ENCODE data around the gene OTOG. TPM values are rescaled to one million over a fixed set of nuclear protein-coding genes. Genes with fewer than 3 reads are reported as not detected.

Gene OTOG
- total RNA-seq, 1 experiment from 2014 or later: not detected

DNA sequence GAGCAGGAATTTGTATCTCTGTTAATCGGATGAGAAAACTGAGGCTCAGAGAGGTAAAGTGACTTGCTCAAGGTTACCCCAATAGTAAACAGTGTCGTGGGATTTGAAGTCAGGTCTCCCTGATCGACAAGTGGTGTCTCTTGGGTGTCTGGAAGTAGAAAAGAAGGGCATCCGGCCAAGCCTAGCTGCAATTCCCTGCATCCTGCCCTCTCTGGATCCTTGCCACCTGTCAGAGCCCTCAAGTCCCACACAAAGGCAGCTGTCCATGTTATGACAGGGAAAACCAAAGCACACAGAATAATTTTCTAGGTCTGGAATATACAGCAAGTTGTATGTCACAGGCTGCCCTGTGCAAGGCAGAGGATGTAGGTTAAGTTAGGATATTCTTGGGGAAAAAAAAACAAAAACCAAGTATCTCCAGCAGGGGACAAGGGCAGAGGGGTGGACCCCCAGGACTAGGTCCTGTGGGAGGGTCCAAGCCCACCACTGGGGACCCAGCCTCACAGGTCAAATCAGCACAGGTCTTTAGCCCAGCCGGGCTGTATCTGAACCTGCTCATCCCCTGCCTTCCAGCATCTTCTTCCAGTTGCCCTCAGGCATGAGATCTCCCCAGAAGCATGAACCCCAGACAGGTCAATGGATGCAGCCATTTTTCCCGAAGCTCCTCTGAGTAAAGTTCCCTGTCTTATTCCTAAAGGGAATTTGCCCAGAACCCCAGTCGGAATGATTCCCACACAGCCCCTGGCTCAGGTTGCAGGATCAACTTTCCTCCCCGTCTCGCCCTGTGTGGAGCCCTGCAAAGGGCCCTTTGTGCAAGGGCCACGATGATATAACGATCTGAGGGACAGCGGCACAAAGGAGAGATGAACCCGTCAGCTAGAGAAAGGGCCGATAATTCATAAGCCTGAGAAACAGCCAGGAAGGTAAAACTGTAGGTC lies 17.9 kb upstream of the OTOG start:
- Histone ChIP-seq H3K9me3 (no peaks in the 10 kb centered on the region), H3K36me3 (no peaks in the 10 kb centered on the region), H3K4me3 (no peak overlapping the region), H3K27me3 (no peaks in the 10 kb centered on the region)
- DNase-seq: no peak

DNA sequence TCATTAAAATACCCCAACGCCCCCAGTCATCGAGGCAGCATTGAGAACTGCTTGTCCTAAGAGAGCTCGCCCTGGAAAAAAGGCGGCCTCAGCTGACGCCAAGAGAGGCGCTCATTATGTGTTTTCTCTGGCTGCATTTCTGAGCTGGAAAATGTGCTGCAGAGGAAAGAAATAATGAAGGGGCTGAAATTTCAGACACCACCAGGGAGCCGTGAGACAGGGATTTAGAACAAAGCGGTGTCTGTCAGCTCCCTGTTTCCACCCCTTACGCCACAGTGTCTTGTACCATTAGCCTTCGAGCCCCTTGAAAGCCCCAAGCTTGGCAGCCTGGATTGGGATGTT lies 17.2 kb upstream of the OTOG start:
- H3K27me3 ChIP-seq: no peaks in the 10 kb centered on the region
- no peaks in the 10 kb centered on the region for H3K36me3 ChIP-seq
- no peaks in the 10 kb centered on the region for H3K9me3 ChIP-seq
- no peak for DNase-seq
- no peak overlapping the region for H3K4me3 ChIP-seq

DNA sequence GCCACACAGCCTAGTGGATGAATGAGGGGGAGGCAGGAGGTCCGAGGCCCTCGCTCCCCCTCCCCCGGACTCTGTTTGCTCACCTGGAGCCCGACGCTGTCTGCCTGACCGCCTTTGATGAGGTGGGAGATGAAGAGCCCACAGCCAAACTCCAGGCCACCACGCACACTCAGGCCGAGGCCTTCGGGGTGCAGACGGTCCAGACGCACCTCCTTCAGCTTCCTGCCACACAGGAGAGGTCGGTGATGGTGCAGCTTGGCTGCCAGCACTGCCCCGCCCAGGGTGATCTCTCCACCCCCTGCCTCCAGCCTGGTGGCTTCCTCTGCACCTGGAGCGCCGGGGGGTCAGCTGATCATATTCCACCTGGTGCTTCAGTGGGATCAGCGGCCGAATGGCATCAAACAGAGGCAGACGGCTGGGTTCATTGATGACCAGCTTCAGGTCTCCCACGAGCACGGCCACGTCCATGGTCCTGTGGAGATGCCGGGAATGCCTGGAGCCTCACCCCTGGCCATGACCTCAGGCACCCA lies 15.9 kb upstream of the OTOG start:
- H3K27me3 ChIP-seq: no peaks in the 10 kb centered on the region
- H3K4me3 ChIP-seq: no peak overlapping the region
- no peaks in the 10 kb centered on the region for H3K9me3 ChIP-seq
- H3K36me3 ChIP-seq: no peaks in the 10 kb centered on the region
- DNase-seq: no peak

DNA sequence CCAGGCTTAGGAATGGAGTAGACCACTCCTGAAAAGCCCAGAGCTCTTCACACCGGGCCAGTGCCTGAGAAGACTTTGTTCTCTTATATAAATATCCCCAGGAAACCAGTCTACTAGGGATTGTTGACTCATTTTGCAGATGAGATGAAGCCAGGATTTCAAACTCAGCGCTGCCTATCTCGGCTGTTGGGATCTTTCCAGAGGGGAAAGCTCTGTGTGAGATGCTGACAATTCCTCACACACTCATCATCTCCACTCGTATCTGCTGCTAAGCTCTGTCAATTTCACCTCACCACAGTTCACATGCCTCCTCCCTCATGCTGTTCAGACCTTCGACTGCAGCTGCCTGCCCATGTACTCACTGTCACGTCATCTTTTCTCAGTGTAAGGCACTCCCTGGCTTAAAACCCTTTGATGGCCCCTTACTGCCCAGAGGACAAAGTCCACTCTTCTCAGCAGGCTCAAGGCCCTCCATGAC lies 15.4 kb upstream of the OTOG start:
- no peaks in the 10 kb centered on the region for H3K9me3 ChIP-seq
- no peak overlapping the region for H3K4me3 ChIP-seq
- no peaks in the 10 kb centered on the region for H3K36me3 ChIP-seq
- DNase-seq: peak; percentile 50
- H3K27me3 ChIP-seq: no peaks in the 10 kb centered on the region

DNA sequence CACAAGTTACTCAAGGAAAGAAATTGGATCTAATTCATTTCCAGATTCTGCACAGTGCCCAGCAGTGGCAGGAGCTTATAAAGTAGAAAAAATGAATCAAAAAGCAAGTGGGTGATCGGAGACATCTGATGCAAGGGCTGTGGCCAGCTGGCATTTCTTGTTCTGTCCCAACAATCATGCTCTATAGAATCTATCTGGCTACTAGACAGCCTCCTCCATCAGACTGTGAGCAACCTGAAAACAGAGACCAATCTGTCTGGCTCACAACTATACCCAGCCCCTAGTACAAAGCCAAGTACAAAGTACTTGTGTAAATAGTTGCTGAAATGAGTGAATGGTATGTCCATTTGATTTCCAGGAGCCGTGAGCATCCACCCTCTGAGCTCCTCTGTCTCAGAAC lies 14.3 kb upstream of the OTOG start:
- DNase-seq: no peak
- Histone ChIP-seq H3K36me3 (no peaks in the 10 kb centered on the region), H3K27me3 (no peaks in the 10 kb centered on the region), H3K4me3 (no peak overlapping the region), H3K9me3 (no peaks in the 10 kb centered on the region)

DNA sequence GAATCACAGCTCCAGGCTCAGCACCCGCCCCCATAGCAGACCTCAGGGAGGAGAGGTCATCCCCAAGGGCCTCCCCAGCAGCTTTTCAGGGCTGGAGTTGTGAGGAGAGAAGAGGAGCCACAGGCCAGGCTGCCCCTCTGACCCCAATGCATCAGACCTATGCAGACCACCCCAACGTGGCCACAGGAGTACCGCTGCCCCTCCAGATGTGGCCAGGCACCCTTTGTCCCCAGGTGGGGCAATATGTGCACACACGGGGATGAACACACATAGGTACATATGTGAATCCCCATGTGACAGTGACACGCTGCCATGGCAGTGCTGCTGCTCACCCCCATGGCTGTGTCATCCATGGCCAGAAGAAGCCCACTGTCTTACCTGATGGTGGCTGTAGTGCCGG lies 13.7 kb upstream of the OTOG start:
- H3K4me3 ChIP-seq: no peak overlapping the region
- no peaks in the 10 kb centered on the region for H3K9me3 ChIP-seq
- no peak for DNase-seq
- no peaks in the 10 kb centered on the region for H3K36me3 ChIP-seq
- no peaks in the 10 kb centered on the region for H3K27me3 ChIP-seq

DNA sequence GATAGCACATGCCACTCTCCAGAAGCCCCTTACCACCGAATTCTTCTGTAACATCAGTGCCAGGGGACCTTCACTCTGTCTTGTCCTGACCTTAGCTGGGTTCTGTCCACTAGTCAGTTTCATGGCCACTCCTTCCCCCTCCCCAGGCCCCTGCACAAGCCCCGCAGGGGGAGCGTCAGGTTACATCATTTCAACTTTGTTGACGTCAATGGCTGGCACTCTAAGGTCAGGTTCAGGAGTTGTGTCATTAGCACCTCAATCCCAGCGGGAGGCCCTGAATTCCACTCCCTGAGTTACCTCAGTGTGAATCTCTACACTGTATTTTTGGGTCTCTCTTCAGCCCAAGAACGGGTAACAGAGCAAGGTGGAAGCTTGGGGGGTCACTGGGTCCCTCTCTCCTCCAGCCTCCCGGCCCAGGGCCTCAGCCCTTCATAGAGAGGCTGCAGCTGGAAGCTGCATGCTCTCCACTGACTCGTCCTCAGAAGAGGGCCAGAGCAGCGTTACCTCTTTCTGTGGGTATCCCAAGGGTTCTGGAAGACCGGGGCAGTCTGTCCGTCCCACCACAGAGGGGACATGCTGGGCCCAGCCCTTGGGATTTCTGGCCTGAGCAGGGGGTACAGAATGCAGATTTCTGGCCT lies 13.2 kb upstream of the OTOG start:
- Histone ChIP-seq H3K27me3 (no peaks in the 10 kb centered on the region), H3K36me3 (no peaks in the 10 kb centered on the region), H3K4me3 (no peak overlapping the region), H3K9me3 (no peaks in the 10 kb centered on the region)
- no peak for DNase-seq

DNA sequence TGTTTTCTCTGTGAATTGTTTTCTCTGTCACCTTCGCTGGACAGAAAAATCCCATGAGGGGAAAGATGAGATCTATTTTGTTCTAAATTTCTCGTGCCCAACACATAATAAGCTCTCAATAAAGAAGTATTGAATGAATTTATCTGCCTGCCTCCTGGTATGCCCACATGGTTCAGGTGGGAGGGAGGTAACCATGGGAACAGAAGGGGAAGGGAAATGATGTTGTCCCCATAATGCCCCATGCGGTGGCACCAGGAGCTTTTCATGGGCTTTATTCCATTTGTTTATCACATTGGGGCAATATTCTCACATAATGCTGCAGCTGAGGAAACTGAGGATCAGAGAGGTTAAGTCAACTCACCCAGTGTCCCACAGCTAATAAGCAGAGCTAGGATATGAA lies 11.6 kb upstream of the OTOG start:
- DNase-seq: no peak
- Histone ChIP-seq H3K9me3 (no peaks in the 10 kb centered on the region), H3K27me3 (no peaks in the 10 kb centered on the region), H3K4me3 (no peak overlapping the region), H3K36me3 (no peaks in the 10 kb centered on the region)

DNA sequence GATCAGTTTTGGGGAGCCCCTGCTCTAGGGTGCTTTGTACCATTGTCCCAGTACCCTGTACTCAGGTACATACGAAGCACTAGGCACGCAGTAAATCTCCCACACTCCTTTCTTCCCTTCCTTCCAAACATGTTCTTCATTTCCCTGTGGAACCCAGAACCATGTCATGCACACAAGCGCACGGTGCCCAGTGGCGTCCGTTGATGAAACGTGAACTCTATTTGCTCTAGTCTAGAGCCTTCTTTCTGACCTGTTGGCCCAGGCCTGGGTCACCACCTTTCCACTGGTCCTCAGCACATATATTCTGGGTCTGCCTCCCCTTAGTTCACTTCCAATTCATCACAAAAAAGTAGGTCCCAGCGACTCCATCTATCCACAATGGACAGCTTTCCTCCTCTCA lies 9.8 kb upstream of the OTOG start:
- no peaks in the 10 kb centered on the region for H3K9me3 ChIP-seq
- no peak for DNase-seq
- H3K36me3 ChIP-seq: no peaks in the 10 kb centered on the region
- no peaks in the 10 kb centered on the region for H3K27me3 ChIP-seq
- no peak overlapping the region for H3K4me3 ChIP-seq

DNA sequence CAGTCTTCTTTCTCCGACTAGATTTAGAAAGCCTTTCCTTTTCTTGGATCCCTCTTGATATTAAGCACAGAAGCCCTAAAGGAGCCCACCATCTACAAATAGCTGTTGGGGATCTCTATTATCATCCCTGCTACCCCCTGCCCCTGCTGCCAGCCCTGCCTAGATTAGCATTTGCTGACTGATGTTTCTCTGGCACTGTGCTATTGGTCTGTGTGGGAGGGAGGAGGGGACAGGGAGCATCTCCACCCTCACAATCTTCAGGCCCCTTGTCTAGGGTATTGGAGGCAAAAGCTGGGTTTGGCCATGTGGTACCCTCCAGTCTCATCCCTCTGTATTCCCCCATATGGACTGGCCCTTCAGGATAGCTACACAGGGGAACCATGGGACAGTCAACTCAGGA lies 9.0 kb upstream of the OTOG start:
- Histone ChIP-seq H3K9me3 (no peaks in the 10 kb centered on the region), H3K4me3 (no peak overlapping the region), H3K36me3 (no peaks in the 10 kb centered on the region), H3K27me3 (no peaks in the 10 kb centered on the region)
- DNase-seq: no peak

DNA sequence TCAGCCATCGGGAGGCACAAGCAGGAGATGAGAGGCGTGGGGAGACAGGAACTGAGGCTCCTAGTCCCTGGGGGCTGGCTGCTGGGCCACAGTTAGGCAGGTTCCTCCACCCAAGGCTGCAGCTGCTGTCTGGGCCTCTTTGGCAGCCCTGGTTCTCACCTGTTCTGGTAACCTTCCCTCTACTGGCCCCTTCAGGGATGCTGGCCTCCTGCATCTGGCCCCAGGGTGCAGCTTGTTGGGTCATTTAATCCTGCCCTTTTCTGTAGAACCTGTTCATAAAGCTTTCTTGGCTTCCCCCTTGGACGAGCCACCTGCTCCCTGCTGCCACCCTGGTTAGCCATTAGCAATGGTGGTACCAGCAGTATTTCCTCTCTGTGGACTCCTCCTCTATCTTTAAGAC lies 8.3 kb upstream of the OTOG start:
- Histone ChIP-seq H3K27me3 (no peaks in the 10 kb centered on the region), H3K4me3 (no peak overlapping the region), H3K9me3 (no peaks in the 10 kb centered on the region), H3K36me3 (no peaks in the 10 kb centered on the region)
- DNase-seq: no peak

DNA sequence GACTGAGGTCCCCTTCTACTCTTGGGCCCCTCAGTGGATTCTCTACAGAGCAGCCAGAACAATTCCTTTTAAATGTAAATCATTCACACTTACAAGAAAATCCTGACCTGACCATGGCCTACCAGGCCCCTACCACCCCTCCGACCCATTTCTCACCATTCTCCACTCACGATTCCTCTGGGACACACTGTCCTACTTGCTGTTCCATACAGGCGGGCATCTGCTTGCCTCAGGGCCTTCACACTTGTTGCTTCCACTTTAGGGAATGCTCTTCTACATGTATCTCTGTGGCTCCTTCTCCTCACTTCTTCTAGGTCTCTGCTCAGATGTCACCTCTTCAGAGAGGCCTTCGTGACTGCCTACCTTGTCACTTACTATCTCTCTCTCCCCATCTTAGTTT lies 6.3 kb upstream of the OTOG start:
- DNase-seq: no peak
- Histone ChIP-seq H3K36me3 (no peaks in the 10 kb centered on the region), H3K9me3 (no peaks in the 10 kb centered on the region), H3K4me3 (no peak overlapping the region), H3K27me3 (no peaks in the 10 kb centered on the region)

DNA sequence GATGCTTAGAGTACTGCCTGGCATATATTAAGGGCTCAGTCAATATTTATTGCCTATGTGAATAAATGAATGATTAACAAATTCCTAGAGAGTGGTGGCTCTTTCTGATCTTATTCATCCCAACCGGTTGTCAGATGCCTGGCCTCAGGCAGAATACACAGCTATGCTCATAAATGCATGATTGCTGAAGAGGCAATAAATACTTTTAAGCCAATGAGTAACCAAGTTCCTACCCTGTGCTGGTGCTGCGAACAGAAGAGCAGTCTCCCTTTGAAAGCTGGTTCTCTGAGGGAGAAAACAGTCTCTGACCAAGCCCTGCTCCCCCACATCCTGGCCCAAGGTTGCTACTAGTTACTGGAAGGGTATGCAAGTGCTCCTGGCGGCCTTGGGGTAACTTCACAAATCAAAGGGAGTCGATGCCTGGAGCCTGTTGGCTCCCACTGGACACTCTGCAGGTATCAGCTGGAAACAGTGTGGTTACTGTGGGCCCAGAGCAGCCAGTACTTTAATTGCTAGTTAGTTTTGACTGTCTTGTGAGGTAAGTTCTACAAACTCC lies 5.7 kb upstream of the OTOG start:
- no peak for DNase-seq
- Histone ChIP-seq H3K4me3 (no peak overlapping the region), H3K9me3 (no peaks in the 10 kb centered on the region), H3K27me3 (no peaks in the 10 kb centered on the region), H3K36me3 (no peaks in the 10 kb centered on the region)

DNA sequence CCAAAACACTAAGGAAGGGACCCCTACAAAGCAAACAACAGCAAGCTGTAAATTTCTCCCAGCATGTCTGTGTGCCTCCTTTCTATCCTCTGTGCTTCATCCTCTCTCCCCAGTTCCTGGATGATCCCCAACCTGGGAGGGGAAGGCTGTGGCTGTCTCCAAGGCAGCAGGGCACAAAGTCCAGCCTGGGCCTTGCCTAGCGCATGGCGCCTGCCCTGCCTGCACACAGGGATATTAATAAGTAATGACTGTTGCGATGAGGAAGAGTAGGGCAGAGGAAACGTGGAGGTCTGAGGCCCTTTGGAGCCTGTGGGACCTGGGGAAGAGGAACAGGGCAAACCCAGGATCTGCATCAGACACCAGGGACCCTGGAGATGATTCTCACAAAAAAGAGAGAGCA lies 4.8 kb upstream of the OTOG start:
- Histone ChIP-seq H3K9me3 (no peaks in the 10 kb centered on the region), H3K36me3 (no peaks in the 10 kb centered on the region), H3K4me3 (no peak overlapping the region), H3K27me3 (no peaks in the 10 kb centered on the region)
- no peak for DNase-seq

DNA sequence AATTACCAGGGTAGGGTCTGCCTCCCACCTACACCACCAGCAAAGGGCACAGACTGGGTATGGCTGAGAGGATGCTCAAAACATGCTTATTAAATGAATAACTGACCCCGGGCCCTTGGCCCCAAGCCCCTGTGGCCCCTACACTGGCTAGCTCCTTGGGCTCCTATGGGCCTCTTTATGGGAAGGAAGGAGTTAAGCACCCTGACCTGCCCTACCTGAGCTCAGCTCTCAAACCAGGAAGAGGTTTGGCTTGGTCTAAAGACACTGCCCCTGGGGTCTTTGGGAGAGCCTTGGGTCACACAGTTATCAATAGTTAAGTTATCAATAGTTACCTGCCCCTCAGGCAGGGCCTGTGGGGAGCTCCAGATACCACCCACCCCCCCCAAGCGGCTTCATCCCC lies 4.0 kb upstream of the OTOG start:
- H3K9me3 ChIP-seq: no peaks in the 10 kb centered on the region
- no peaks in the 10 kb centered on the region for H3K27me3 ChIP-seq
- no peaks in the 10 kb centered on the region for H3K36me3 ChIP-seq
- no peak overlapping the region for H3K4me3 ChIP-seq
- DNase-seq: no peak

DNA sequence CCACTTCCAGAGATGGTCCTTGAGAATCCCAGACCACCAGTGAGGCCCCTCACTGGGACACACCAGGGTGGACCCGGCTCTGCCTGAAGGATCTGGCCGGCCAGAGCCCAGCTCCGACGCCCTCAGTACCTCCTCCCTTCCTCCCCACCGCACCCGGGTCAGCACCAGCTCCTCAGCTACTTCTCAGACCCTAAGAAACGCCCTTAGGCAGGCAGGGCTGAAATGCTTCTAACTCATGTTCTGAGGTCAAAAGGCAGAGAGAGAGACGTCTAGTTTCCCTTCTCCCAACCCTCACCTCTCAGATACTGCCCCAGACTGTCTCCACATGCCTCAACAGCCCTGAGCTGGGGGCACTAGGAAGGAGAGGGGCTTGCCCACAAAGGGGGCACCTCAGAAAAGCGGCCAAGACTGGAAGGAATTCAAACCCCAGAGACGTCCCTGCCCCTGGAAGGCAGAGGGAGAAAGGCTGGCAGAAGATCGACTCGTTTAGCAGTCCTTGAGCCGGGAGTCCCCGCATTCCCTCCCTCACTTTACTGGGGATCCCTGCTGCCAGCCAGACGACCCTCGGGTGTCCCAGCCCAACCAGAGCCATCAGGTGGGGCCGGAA lies 3.4 kb upstream of the OTOG start:
- H3K27me3 ChIP-seq: no peaks in the 10 kb centered on the region
- no peak for DNase-seq
- H3K4me3 ChIP-seq: no peak overlapping the region
- H3K36me3 ChIP-seq: no peaks in the 10 kb centered on the region
- no peaks in the 10 kb centered on the region for H3K9me3 ChIP-seq

DNA sequence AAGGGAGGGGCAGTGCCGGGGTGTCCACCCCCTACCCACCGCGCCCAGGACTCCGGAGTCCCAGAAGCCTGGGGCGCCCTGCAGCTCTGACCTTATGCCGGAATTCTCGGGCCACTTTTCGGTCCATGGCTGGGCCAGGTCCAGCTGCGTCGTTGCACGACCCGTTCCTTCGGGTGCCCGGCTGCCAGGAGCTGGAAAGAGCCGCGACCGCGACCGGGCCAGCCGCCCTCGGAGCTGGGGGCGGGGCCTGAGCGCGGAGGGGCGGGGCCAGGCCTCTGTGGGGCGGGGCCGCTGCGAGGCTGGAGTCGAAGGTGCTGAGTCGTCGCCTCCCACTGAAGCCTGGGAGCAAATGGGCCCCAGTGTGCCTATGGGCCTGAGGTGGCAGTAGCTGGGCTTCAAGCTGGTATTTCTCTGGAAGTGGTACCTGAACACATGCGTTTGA lies 2.9 kb upstream of the OTOG start, which contains the start of gene USH1C:
TSS of gene USH1C (minus strand) at position 236 of the 442 bp plus-strand sequence. CDS start at position 127, 109 bp downstream.
- Histone ChIP-seq H3K27me3 (no peaks in the 10 kb centered on the region), H3K36me3 (no peaks in the 10 kb centered on the region), H3K4me3 (no peak within 1 kb of the TSS), H3K9me3 (no peaks in the 10 kb centered on the region)
- peak; percentile 9 for DNase-seq
